ENCODE results near the gene PHACTR1. TPM values are rescaled to one million over a fixed set of nuclear protein-coding genes. Genes with fewer than 3 reads are reported as not detected.

Gene PHACTR1
- total and polyA plus RNA-seq, 4 donors = 0.31 to 1.5 (median 0.79) TPM

DNA sequence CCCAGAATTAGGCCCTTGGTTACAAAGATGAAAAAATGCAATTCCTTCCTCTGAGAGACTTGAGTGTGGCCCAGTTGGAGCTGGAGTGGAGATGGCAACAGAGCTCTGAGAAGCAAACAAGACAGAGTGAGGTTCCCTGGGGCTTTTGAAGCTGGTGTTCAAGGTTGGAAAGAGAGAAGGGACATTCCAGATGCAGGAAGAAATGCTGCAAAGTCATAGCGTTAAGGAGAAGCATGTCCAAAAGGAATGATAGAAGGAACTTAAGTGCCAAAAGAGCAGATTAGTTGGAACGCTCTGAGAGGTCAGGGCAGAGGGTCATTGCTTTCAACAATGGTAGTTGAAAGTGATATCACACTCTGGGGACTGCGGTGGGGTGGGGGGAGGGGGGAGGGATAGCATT lies 360.0 kb downstream of the PHACTR1 start:
- Histone ChIP-seq H3K27ac (ENCODE audit: low read depth in 1 of 2, low read length in 2 of 2) (no peak overlapping the region), H3K36me3 (ENCODE audit: control insufficient read depth in 4 of 4, insufficient read depth in 3 of 4, low read depth in 1 of 4, low read length in 3 of 4) (no peaks in the 10 kb centered on the region), H3K4me3 (ENCODE audit: low read depth in 1 of 3, low read length in 3 of 3) (no peak overlapping the region), H3K27me3 (ENCODE audit: control insufficient read depth in 4 of 4, insufficient read depth in 4 of 4, low read length in 3 of 4) (no peaks in the 10 kb centered on the region), H3K4me1 (ENCODE audit: control insufficient read depth in 4 of 4, insufficient read depth in 4 of 4, low read length in 3 of 4) (no peaks in the 10 kb centered on the region), H3K9ac (ENCODE audit: low read depth in 1 of 2, low read length in 2 of 2) (no peak overlapping the region), H3K9me3 (ENCODE audit: control insufficient read depth in 4 of 4, low read length in 3 of 4) (no peaks in the 10 kb centered on the region)
- TF ChIP-seq, protein P1, sequence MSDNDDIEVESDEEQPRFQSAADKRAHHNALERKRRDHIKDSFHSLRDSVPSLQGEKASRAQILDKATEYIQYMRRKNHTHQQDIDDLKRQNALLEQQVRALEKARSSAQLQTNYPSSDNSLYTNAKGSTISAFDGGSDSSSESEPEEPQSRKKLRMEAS (IDR thresholded peaks at IDR 0.05) = no peak
- no peak for TF ChIP-seq SP1 (IDR thresholded peaks at IDR 0.05)
- no peak for TF ChIP-seq YY1 (IDR thresholded peaks at IDR 0.05)
- TF ChIP-seq, protein P2, sequence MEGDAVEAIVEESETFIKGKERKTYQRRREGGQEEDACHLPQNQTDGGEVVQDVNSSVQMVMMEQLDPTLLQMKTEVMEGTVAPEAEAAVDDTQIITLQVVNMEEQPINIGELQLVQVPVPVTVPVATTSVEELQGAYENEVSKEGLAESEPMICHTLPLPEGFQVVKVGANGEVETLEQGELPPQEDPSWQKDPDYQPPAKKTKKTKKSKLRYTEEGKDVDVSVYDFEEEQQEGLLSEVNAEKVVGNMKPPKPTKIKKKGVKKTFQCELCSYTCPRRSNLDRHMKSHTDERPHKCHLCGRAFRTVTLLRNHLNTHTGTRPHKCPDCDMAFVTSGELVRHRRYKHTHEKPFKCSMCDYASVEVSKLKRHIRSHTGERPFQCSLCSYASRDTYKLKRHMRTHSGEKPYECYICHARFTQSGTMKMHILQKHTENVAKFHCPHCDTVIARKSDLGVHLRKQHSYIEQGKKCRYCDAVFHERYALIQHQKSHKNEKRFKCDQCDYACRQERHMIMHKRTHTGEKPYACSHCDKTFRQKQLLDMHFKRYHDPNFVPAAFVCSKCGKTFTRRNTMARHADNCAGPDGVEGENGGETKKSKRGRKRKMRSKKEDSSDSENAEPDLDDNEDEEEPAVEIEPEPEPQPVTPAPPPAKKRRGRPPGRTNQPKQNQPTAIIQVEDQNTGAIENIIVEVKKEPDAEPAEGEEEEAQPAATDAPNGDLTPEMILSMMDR (IDR thresholded peaks at IDR 0.05; ENCODE audit: low read depth, low read length, missing input control) = no peak
- TF ChIP-seq TAF1 (conservative IDR thresholded peaks at IDR 0.05) = no peak
- TF ChIP-seq NR2F2 (IDR thresholded peaks at IDR 0.05) = no peak
- no peak for TF ChIP-seq HNF4G (IDR thresholded peaks at IDR 0.05)
- no peak for TF ChIP-seq JUND (IDR thresholded peaks at IDR 0.05)
- WGBS = 26% methylated on average over 3 of the region's 3 CpGs
- no peak for DNase-seq (ENCODE audit: low spot score)

DNA sequence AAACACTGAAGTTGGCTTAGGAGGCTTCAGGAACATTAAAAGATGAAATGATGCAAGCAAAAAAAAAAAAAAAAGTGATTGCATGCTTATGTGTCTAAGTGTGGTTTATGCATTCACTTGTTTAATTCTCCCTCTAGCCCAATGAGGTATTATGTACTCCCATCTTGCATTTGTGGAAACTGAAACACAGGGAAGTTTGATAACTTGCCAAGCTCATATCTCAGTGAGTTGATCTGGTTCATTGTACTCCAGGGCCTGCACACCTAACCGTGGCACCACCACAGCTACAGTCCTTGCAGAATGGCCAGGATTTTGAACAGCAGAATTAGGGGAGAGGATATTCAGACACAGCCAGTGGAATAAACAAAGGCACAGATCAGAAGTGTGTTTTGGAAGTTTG lies 360.6 kb downstream of the PHACTR1 start:
- Histone ChIP-seq H3K4me3 (ENCODE audit: low read depth in 1 of 3, low read length in 3 of 3) (no peak overlapping the region), H3K4me1 (ENCODE audit: control insufficient read depth in 4 of 4, insufficient read depth in 4 of 4, low read length in 3 of 4) (no peaks in the 10 kb centered on the region), H3K36me3 (ENCODE audit: control insufficient read depth in 4 of 4, insufficient read depth in 3 of 4, low read depth in 1 of 4, low read length in 3 of 4) (no peaks in the 10 kb centered on the region), H3K9ac (ENCODE audit: low read depth in 1 of 2, low read length in 2 of 2) (no peak overlapping the region), H3K9me3 (ENCODE audit: control insufficient read depth in 4 of 4, low read length in 3 of 4) (no peaks in the 10 kb centered on the region), H3K27me3 (ENCODE audit: control insufficient read depth in 4 of 4, insufficient read depth in 4 of 4, low read length in 3 of 4) (no peaks in the 10 kb centered on the region), H3K27ac (ENCODE audit: low read depth in 1 of 2, low read length in 2 of 2) (no peak overlapping the region)
- no peak for DNase-seq (ENCODE audit: low spot score)
- no peak for TF ChIP-seq EGR1 (IDR thresholded peaks at IDR 0.05; ENCODE audit: low read depth in 2 of 2)
- WGBS = 68% methylated on average over 1 of the region's 1 CpG

DNA sequence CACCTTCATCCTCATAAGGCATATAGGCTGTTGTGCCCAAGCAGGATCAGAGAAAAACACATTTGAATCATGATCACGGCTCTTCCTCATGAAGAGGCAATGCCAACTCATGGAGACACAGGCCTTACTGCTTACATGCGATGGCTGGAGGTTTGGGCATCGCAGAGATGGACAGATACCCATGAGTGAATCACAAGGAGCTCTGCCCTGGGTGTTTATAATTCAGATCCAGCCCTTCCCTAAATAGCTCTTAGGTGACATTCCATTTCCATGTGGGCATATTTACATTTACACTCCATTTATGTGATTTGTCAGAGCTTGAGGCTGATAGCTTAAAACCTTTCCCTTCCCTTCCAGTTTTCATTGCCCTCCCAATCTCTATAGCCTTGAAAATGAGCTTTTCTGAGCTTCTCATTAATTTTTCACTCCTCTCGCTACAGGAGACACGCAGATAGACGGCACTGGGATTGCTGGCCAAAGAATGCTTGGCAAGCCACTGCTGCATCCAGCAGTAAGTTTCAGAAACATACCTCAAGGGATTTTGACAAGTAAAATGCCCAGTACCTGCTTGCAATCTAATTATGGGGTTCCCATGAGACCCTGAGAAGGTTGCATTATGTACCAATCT lies 362.6 kb downstream of the PHACTR1 start:
- 85% methylated on average over 6 of the region's 6 CpGs for WGBS
- H3K4me1 ChIP-seq (ENCODE audit: control insufficient read depth in 4 of 4, insufficient read depth in 4 of 4, low read length in 3 of 4) = no peaks in the 10 kb centered on the region
- H3K27me3 ChIP-seq (ENCODE audit: control insufficient read depth in 4 of 4, insufficient read depth in 4 of 4, low read length in 3 of 4) = no peaks in the 10 kb centered on the region
- H3K9ac ChIP-seq (ENCODE audit: low read depth in 1 of 2, low read length in 2 of 2) = no peak overlapping the region
- no peak overlapping the region for H3K27ac ChIP-seq (ENCODE audit: low read depth in 1 of 2, low read length in 2 of 2)
- H3K4me3 ChIP-seq (ENCODE audit: low read depth in 1 of 3, low read length in 3 of 3) = no peak overlapping the region
- H3K36me3 ChIP-seq (ENCODE audit: control insufficient read depth in 4 of 4, insufficient read depth in 3 of 4, low read depth in 1 of 4, low read length in 3 of 4) = no peaks in the 10 kb centered on the region
- TF ChIP-seq FOXA2 (IDR thresholded peaks at IDR 0.05) = no peak
- no peak for TF ChIP-seq NR2F2 (IDR thresholded peaks at IDR 0.05)
- TF ChIP-seq, protein P3, sequence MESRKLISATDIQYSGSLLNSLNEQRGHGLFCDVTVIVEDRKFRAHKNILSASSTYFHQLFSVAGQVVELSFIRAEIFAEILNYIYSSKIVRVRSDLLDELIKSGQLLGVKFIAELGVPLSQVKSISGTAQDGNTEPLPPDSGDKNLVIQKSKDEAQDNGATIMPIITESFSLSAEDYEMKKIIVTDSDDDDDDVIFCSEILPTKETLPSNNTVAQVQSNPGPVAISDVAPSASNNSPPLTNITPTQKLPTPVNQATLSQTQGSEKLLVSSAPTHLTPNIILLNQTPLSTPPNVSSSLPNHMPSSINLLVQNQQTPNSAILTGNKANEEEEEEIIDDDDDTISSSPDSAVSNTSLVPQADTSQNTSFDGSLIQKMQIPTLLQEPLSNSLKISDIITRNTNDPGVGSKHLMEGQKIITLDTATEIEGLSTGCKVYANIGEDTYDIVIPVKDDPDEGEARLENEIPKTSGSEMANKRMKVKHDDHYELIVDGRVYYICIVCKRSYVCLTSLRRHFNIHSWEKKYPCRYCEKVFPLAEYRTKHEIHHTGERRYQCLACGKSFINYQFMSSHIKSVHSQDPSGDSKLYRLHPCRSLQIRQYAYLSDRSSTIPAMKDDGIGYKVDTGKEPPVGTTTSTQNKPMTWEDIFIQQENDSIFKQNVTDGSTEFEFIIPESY (IDR thresholded peaks at IDR 0.05) = no peak
- no peak for TF ChIP-seq RAD21 (IDR thresholded peaks at IDR 0.05)
- TF ChIP-seq, protein P4, sequence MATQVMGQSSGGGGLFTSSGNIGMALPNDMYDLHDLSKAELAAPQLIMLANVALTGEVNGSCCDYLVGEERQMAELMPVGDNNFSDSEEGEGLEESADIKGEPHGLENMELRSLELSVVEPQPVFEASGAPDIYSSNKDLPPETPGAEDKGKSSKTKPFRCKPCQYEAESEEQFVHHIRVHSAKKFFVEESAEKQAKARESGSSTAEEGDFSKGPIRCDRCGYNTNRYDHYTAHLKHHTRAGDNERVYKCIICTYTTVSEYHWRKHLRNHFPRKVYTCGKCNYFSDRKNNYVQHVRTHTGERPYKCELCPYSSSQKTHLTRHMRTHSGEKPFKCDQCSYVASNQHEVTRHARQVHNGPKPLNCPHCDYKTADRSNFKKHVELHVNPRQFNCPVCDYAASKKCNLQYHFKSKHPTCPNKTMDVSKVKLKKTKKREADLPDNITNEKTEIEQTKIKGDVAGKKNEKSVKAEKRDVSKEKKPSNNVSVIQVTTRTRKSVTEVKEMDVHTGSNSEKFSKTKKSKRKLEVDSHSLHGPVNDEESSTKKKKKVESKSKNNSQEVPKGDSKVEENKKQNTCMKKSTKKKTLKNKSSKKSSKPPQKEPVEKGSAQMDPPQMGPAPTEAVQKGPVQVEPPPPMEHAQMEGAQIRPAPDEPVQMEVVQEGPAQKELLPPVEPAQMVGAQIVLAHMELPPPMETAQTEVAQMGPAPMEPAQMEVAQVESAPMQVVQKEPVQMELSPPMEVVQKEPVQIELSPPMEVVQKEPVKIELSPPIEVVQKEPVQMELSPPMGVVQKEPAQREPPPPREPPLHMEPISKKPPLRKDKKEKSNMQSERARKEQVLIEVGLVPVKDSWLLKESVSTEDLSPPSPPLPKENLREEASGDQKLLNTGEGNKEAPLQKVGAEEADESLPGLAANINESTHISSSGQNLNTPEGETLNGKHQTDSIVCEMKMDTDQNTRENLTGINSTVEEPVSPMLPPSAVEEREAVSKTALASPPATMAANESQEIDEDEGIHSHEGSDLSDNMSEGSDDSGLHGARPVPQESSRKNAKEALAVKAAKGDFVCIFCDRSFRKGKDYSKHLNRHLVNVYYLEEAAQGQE (IDR thresholded peaks at IDR 0.05) = no peak
- TF ChIP-seq, protein P5, sequence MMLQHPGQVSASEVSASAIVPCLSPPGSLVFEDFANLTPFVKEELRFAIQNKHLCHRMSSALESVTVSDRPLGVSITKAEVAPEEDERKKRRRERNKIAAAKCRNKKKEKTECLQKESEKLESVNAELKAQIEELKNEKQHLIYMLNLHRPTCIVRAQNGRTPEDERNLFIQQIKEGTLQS (IDR thresholded peaks at IDR 0.05) = no peak
- TF ChIP-seq JUND (IDR thresholded peaks at IDR 0.05) = no peak
- no peak for TF ChIP-seq YY1 (IDR thresholded peaks at IDR 0.05)
- DNase-seq (ENCODE audit: low spot score) = no peak
- H3K9me3 ChIP-seq (ENCODE audit: control insufficient read depth in 4 of 4, low read length in 3 of 4) = no peaks in the 10 kb centered on the region

All from liver (tissue), 9 donors.